ACHN (cell line): ENCODE data around the gene MCUB.
A peak's percentile ranks its signal among the peaks of the same experiment; 100 is the strongest.
"Not testable (repeated sequence)": the region's sequence is repeated elsewhere in the genome, so short reads cannot be mapped to it uniquely, and the experiment has no call there.

ENCODE experiments used
- DNase-seq: peaks from one replicate; pipeline ENCODE4 v3.0.0-alpha.2; 2015
- in situ Hi-C: cut with HindIII; loops from 2 replicates; pipeline ENCODE4 v1.10.0; 2017; ENCODE audit warnings: low sequenced_read_pairs, low pct_ligation_motif_present, low pct_unique_long_range_greater_than_20kb

MCUB gene

GRCh38 chr4:109559983-109560686, at the start of gene MCUB:
MCUB (plus strand) TSS chr4:109560246; CDS start chr4:109560338, 92 bp downstream.
- DNase-seq: peak; percentile 90
- in situ Hi-C loops: no loop called here

- DNase-seq: no peak
- in situ Hi-C loops: no loop called here
Measured at GRCh38 chr4:109510687-109511086, 49.4 kb upstream of the MCUB start.

DNA sequence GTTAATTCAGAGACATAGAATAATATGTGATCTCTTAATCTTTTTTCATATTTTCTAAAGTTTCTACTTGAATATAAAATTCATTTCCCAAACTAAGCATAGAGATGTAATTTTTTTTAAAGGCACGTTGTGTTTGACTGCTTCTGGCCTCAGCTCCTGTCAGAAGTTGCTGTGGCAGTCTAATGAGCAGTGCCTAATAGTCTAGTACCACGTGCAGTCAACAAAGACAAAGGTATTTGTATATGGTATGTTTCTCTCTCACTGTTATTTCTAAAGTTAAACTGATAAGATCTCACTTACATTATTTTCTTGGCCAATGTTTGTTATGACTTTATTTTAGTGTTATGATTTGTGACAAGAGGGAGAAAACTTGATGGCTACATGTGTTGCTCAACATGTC, 48.6 kb upstream of the MCUB start:
- no peak for DNase-seq
- in situ Hi-C loops: no loop called here

DNA sequence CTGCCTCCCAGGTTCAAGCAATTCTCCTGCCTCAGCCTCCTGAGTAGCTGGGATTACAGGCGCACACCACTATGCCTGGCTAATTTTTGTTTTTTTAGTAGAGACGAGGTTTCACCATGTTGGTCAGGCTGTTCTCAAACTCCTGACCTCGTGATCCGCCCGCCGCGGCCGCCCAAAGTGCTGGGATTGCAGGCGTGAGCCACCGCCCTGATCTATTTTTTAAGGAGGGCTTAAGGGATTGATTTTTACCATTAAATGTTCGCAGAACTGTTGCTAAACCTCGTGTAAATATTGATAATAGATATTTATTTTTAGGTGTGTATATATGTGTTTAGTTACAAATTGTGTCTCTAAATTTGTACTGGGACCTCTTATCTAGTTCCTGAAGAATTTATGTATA, 46.7 kb upstream of the MCUB start:
- DNase-seq, in situ Hi-C loops: not testable (repeated sequence)

- in situ Hi-C loops: no loop called here
- no peak for DNase-seq
Measured at GRCh38 chr4:109532182-109532581, 27.9 kb upstream of the MCUB start.

DNA sequence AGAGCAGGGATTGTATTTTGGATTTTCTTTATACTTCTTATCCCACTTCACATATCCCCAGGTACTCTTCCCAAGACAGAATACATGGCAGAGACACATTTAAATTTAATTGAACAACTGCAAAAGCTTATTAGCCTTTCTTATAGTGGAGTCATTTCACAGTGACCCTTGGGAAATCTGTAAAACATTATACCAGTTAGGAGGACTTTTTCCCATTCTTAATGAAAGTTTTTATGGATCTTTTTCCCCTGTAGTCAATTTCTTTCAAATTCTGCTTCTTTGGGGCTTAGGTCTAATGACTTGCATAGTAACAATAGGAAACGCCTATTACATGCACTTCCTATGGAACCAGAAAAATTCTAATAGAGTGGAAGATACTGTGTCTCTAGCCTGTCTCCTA, 14.6 kb upstream of the MCUB start:
- in situ Hi-C loops: no loop called here
- DNase-seq: no peak

DNA sequence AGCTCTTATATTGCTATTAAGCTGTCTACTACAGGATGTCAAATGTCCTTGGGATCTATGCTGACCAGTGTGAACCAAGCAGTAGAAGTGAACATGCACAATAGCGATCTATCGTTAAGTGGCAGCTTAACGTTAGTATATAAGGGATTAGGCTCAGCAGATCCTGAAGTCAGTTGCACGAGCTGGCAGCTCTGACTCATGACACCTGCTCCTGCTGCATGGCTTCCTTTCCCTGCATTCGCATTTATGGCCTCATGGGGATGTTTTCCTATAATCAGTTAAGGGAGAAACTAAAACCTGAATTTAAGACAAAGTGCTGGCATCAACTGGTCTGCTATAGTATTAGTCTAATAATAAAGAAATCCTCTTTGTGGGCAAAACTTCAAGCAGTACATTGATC, 12.7 kb upstream of the MCUB start:
- in situ Hi-C loops: no loop called here
- DNase-seq: no peak

- in situ Hi-C loops: no loop called here
- DNase-seq: no peak
Measured at GRCh38 chr4:109548655-109549054, 11.4 kb upstream of the MCUB start.

- DNase-seq: peak; percentile 9
- in situ Hi-C loops: no loop called here
Measured at GRCh38 chr4:109552237-109552636, 7.8 kb upstream of the MCUB start.

GRCh38 chr4:109553130-109553529, 6.9 kb upstream of the MCUB start:
- in situ Hi-C loops: no loop called here
- no peak for DNase-seq

GRCh38 chr4:109554971-109555370, 5.1 kb upstream of the MCUB start:
- DNase-seq: no peak
- in situ Hi-C loops: no loop called here

DNA sequence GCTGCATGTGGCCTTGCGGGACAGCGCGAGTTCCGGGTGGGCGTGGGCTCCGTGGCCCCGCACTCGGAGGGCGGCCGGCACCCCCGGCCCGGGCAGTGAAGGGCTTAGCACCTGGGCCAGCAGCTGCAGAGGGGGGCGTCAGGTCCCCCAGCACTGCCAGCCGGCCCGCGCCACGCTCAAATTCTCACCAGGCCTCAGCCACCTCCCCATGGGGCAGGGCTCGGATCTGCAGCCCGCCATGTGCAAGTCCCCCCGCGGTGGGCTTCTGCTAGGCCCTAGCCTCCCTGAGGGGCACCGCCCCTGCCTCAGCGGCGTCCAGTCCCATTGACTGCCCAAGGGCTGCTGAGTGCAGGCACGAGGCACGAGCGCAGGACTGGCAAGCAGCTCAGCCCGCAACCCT, 2.6 kb upstream of the MCUB start:
- in situ Hi-C loops: no loop called here
- no peak for DNase-seq

DNA sequence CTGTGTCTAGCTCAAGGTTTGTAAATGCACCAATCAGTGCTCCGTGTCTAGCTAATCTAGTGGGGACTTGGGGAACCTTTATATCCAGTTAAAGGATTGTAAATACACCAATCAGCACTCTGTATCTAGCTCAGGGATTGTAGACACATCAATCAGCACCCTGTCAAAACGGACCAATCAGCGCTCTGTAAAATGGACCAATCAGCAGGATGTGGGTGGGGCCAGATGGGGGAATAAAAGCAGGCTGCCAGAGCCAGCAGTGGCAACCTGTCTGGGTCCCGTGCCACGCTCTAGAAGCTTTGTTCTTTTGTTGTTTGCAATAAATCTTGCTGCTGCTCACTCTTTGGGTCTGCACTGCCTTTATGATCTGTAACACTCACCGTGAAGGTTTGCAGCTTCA, 2.0 kb upstream of the MCUB start:
- DNase-seq, in situ Hi-C loops: not testable (repeated sequence)

GRCh38 chr4:109559625-109559982, 442 bp upstream of the MCUB start:
- DNase-seq: peak; percentile 34
- in situ Hi-C loops: no loop called here

GRCh38 chr4:109560687-109561461, 828 bp downstream of the MCUB start:
- in situ Hi-C loops: no loop called here
- DNase-seq: peak; percentile 60

DNA sequence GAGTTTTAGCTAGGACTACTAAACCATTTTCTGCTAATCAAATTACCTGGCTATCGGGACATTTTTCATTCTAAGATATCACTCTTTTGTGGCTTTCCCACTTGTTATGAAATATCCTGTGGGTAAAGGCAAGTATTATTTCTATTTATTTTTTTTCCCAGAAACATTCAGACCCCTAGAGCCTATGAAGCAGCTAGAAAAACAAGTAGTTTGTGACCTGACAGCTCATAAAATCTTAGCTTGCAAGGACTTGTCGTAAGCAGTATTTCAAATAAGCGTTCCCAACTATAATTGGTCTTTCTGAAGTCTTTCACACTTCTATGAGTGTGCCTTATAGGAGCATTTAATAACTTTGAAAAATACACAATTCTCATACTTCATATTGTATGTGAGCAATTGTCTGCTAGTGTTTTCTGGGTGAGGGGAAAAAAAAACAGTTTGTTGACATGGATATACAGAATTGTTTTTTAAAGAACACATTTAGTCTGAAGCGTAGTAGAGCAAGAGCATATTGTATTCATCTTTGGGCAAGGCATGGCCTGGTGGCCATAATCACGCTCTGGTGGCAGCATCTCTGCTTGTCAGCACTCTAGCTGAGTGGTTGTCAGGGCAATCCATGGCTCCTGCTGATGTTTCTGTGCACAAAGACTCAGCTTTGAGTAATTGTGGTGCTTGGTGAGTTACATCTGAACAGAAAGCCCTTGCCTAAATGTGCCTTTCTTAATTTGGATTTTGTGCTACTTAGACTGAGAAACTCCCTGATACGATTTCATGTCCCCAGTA, 2.6 kb downstream of the MCUB start:
- in situ Hi-C loops: no loop called here
- DNase-seq: no peak

- in situ Hi-C loops: no loop called here
- no peak for DNase-seq
Measured at GRCh38 chr4:109571494-109571893, 11.4 kb downstream of the MCUB start.

- in situ Hi-C loops: no loop called here
- DNase-seq: no peak
Measured at GRCh38 chr4:109572154-109572553, 12.1 kb downstream of the MCUB start.

DNA sequence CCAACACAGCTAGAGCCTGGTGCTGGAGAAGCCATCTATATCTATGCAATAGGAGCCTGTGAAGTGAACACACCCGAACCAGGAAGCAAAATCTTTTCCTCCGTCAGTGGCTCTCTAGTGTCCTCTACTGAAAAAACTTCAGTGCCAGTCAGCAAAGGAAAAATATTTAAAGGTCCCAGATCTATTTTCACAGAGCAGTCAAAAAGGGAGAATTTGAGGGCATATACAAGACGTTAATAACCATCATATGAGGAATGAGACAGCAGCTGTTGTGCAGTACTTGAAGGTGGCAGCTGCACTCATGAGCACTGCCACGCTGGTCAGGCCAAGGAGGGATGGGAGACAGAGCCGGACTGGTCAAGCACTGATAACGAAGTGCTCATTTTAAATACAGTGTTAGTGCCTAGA, 14.4 kb downstream of the MCUB start:
- in situ Hi-C loops: no loop called here

More for the DNA sequence above, 14.4 kb downstream of the MCUB start:
- peak; percentile 28 for DNase-seq
